HEK293 (cell line): ENCODE results near the gene SNAI1.

Experiments used
- CTCF ChIA-PET: fragments of 350-600 bp; formaldehyde crosslinking; extraction: SDS; loops from one replicate; lab custom pipeline; 2021; ENCODE audit warnings: antibody characterized with exemption; lab: Yijun Ruan, JAX
- POLR2A ChIA-PET: fragments of 300-600 bp; formaldehyde crosslinking; extraction: SDS; loops from one replicate; lab custom pipeline; 2020; ENCODE audit warnings: antibody characterized with exemption, inconsistent platforms; lab: Yijun Ruan, JAX
- H3K27ac ChIP-seq: fragments of 200-500 bp; sonication (Bioruptor generic); 2 replicates; pipeline ENCODE4 v1.5.1; 2014; ENCODE audit warnings: low read depth, low read length, control low read depth, inconsistent platforms; ENCODE audit errors: extremely low read depth
- H3K36me3 ChIP-seq, 2 experiments: fragments of 200-500 bp in 1 of 2; sonication (Bioruptor generic) in 1 of 2; 1 replicate in 1 of 2; 2 replicates in 1 of 2; pipeline ENCODE4 v1.5.1; 2014 to 2017; ENCODE audit warnings: inconsistent platforms in 2 of 2, low read length in 2 of 2; ENCODE audit not compliant: control insufficient read depth in 2 of 2, insufficient read depth in 1 of 2
- H3K4me1 ChIP-seq: fragments of 200-500 bp; sonication (Bioruptor generic); 2 replicates; pipeline ENCODE4 v1.5.1; 2014; ENCODE audit warnings: mild to moderate bottlenecking, low read length, inconsistent platforms; ENCODE audit not compliant: control insufficient read depth, insufficient read depth
- H3K4me3 ChIP-seq: 2 replicates; pipeline ENCODE4 v1.5.1; 2011; ENCODE audit warnings: low read depth, mild to moderate bottlenecking, control low read depth, low read length, moderate library complexity
- H3K9me3 ChIP-seq: fragments of 200-500 bp; sonication (Bioruptor generic); 2 replicates; pipeline ENCODE4 v1.5.1; 2014; ENCODE audit warnings: low read depth, low read length, inconsistent platforms; ENCODE audit not compliant: control insufficient read depth, insufficient read depth
- HOXC10 ChIP-seq: sonication (generic); formaldehyde crosslinking; IDR thresholded peaks from 2 replicates; pipeline ENCODE4 v1.8.1; 2023; ENCODE audit warnings: mild to moderate bottlenecking, missing genetic modification reagents
- KLF16 ChIP-seq: fragments of 450-650 bp; formaldehyde crosslinking; IDR thresholded peaks from 2 replicates; pipeline ENCODE4 v1.5.1; 2017; ENCODE audit warnings: missing biosample characterization, missing genetic modification characterization
- PRDM4 ChIP-seq: fragments of 450-650 bp; formaldehyde crosslinking; IDR thresholded peaks from 2 replicates; pipeline ENCODE4 v1.5.1; 2017; ENCODE audit warnings: missing biosample characterization, missing genetic modification characterization
- ZBTB1 ChIP-seq: fragments of 450-650 bp; formaldehyde crosslinking; IDR thresholded peaks from 2 replicates; pipeline ENCODE4 v1.5.1; 2016; ENCODE audit warnings: missing biosample characterization, missing genetic modification characterization
- ZBTB49 ChIP-seq: fragments of 450-650 bp; formaldehyde crosslinking; IDR thresholded peaks from 2 replicates; pipeline ENCODE4 v1.5.1; 2016; ENCODE audit warnings: missing biosample characterization, missing genetic modification characterization, low read depth
- ZNF133 ChIP-seq: fragments of 450-650 bp; formaldehyde crosslinking; IDR thresholded peaks from 2 replicates; pipeline ENCODE4 v1.5.1; 2016; ENCODE audit warnings: missing biosample characterization, missing genetic modification characterization
- ZNF24 ChIP-seq: fragments of 450-650 bp; formaldehyde crosslinking; IDR thresholded peaks from 2 replicates; pipeline ENCODE4 v1.5.1; 2016; ENCODE audit warnings: missing biosample characterization, missing genetic modification characterization
- ZNF341 ChIP-seq: fragments of 450-650 bp; formaldehyde crosslinking; IDR thresholded peaks from 2 replicates; pipeline ENCODE4; 2016; ENCODE audit warnings: low read depth, missing biosample characterization, missing genetic modification characterization
- ZNF433 ChIP-seq: fragments of 450-650 bp; formaldehyde crosslinking; IDR thresholded peaks from 2 replicates; pipeline ENCODE4 v1.5.1; 2016; ENCODE audit warnings: missing biosample characterization, missing genetic modification characterization, low read depth
- ZNF544 ChIP-seq: fragments of 450-650 bp; formaldehyde crosslinking; IDR thresholded peaks from 2 replicates; pipeline ENCODE4 v1.5.0; 2017; ENCODE audit warnings: missing biosample characterization, missing genetic modification characterization
- ZNF580 ChIP-seq: fragments of 450-650 bp; formaldehyde crosslinking; IDR thresholded peaks from 2 replicates; pipeline ENCODE4 v1.5.1; 2016; ENCODE audit warnings: missing biosample characterization, missing genetic modification characterization
- ZNF600 ChIP-seq: fragments of 450-650 bp; formaldehyde crosslinking; IDR thresholded peaks from 2 replicates; pipeline ENCODE4 v1.5.1; 2016; ENCODE audit warnings: missing biosample characterization, missing genetic modification characterization
- ZNF654 ChIP-seq: fragments of 450-650 bp; formaldehyde crosslinking; IDR thresholded peaks from 2 replicates; pipeline ENCODE4 v1.5.1; 2016; ENCODE audit warnings: low read depth, missing biosample characterization, missing genetic modification characterization
- ZNF792 ChIP-seq: fragments of 450-650 bp; formaldehyde crosslinking; IDR thresholded peaks from 2 replicates; pipeline ENCODE4 v1.5.1; 2016; ENCODE audit warnings: missing biosample characterization, missing genetic modification characterization
- ZXDB ChIP-seq: fragments of 450-650 bp; formaldehyde crosslinking; IDR thresholded peaks from 2 replicates; pipeline ENCODE4 v1.5.1; 2016; ENCODE audit warnings: missing biosample characterization, missing genetic modification characterization
- TF ChIP-seq, protein P1 (sequence below): sonication (generic); formaldehyde crosslinking; IDR thresholded peaks from 2 replicates; pipeline ENCODE4 v1.8.1; 2022; ENCODE audit warnings: mild to moderate bottlenecking, moderate library complexity, missing genetic modification reagents
- TF ChIP-seq, protein P2 (sequence below): fragments of 450-650 bp; formaldehyde crosslinking; IDR thresholded peaks from 2 replicates; pipeline ENCODE4 v1.5.1; 2016; ENCODE audit warnings: missing biosample characterization, missing genetic modification characterization

SNAI1 gene

DNA sequence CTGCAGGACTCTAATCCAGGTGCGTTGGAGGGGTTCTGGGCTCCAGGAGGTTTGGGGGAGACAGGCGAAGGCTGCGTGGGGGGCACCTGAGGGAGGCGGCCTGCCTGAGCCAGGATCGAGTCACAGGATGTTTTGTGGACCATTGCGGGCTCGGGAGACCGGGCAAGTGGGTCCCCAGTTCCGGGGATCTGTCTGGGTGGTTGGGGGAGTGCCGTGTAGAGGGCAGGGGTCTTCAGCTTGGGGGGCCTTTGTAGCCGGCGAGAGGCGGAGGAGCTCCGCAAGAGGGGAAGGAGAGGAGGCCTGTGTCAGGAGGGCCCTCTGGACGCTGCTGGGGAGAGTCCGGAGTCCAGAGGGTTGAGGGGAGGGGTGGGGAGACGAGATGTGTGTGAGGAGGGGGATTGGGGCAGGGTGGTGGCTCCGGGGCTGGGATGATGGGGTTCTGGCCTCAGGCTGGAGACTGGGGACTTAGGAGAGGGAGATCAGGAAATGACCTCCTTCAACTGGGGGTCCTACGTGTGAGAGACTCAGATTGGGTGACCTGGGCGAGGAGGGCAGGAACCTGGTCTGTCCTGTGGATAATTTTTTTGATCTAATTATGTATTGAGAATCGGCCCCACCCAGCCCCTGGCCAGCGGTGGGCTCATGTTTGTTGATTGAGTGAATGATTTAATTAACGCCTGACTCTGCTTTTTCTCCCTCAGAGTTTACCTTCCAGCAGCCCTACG, 505 bp downstream of the SNAI1 start (continued):
- TF ChIP-seq ZBTB49 (tag by site-specific recombination) (no peak), ZNF133 (tag by site-specific recombination) (no peak), ZBTB1 (tag by site-specific recombination) (0 out of 2 replicates have a peak, but pooled peaks have one; percentile 15)
- TF ChIP-seq, protein P1, sequence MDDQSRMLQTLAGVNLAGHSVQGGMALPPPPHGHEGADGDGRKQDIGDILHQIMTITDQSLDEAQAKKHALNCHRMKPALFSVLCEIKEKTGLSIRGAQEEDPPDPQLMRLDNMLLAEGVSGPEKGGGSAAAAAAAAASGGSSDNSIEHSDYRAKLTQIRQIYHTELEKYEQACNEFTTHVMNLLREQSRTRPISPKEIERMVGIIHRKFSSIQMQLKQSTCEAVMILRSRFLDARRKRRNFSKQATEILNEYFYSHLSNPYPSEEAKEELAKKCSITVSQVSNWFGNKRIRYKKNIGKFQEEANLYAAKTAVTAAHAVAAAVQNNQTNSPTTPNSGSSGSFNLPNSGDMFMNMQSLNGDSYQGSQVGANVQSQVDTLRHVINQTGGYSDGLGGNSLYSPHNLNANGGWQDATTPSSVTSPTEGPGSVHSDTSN (CRISPR knock-in tag) = 0 out of 2 replicates have a peak, but pooled peaks have one; percentile 60
- TF ChIP-seq, protein P2, sequence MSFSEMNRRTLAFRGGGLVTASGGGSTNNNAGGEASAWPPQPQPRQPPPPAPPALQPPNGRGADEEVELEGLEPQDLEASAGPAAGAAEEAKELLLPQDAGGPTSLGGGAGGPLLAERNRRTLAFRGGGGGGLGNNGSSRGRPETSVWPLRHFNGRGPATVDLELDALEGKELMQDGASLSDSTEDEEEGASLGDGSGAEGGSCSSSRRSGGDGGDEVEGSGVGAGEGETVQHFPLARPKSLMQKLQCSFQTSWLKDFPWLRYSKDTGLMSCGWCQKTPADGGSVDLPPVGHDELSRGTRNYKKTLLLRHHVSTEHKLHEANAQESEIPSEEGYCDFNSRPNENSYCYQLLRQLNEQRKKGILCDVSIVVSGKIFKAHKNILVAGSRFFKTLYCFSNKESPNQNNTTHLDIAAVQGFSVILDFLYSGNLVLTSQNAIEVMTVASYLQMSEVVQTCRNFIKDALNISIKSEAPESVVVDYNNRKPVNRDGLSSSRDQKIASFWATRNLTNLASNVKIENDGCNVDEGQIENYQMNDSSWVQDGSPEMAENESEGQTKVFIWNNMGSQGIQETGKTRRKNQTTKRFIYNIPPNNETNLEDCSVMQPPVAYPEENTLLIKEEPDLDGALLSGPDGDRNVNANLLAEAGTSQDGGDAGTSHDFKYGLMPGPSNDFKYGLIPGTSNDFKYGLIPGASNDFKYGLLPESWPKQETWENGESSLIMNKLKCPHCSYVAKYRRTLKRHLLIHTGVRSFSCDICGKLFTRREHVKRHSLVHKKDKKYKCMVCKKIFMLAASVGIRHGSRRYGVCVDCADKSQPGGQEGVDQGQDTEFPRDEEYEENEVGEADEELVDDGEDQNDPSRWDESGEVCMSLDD (tag by site-specific recombination) = peak; percentile 94

GRCh38 chr20:49983848-49984408, 1.1 kb downstream of the SNAI1 start:
- Histone ChIP-seq H3K27ac (no peak overlapping the region), H3K36me3 (peaks cover 0 to 36% of the 10 kb centered on the region in 2 experiments; a peak in 1 of 3 replicates), H3K9me3 (no peaks in the 10 kb centered on the region), H3K4me3 (no peak overlapping the region), H3K4me1 (peaks cover 2% of the 10 kb centered on the region; the same call in 1 of the 2 replicates)
- ChIA-PET CTCF (interaction anchor here (0.9 to 1.9 kb wide), 3 partner anchors 19 to 101 kb away, joined by 4 to 6 read pairs (median 5); no protein-coding TSS in a partner anchor), POLR2A (interaction anchor here (0.5 to 1.8 kb wide), 6 partner anchors 68 to 200 kb away, joined by 3 to 7 read pairs (median 3); no protein-coding TSS in a partner anchor)
- TF ChIP-seq ZNF654 (no peak), ZNF600 (0 out of 2 replicates have a peak, but pooled peaks have one; percentile 46), ZXDB (no peak)

GRCh38 chr20:49984426-49985153, 1.8 kb downstream of the SNAI1 start:
- ChIA-PET CTCF (interaction anchor here (0.9 to 1.9 kb wide), 3 partner anchors 20 to 101 kb away, joined by 4 to 6 read pairs (median 5); no protein-coding TSS in a partner anchor), POLR2A (interaction anchor here (0.6 to 1.8 kb wide), 4 partner anchors 85 to 200 kb away, joined by 3 to 7 read pairs (median 4); no protein-coding TSS in a partner anchor)
- peaks cover 0 to 36% of the 10 kb centered on the region in 2 experiments; a peak in 1 of 3 replicates for H3K36me3 ChIP-seq
- no peak overlapping the region for H3K27ac ChIP-seq
- TF ChIP-seq ZNF580 = no peak
- TF ChIP-seq KLF16 (tag by site-specific recombination) = no peak
- no peak for TF ChIP-seq ZNF341
- no peak for TF ChIP-seq ZNF792 (tag by site-specific recombination)
- no peak for TF ChIP-seq HOXC10 (CRISPR knock-in tag)
- TF ChIP-seq ZNF544 (tag by site-specific recombination) = no peak
- no peak for TF ChIP-seq PRDM4 (tag by site-specific recombination)
- no peak for TF ChIP-seq ZNF433 (tag by site-specific recombination)
- TF ChIP-seq ZNF24 = no peak
- no peaks in the 10 kb centered on the region for H3K9me3 ChIP-seq
- no peak overlapping the region for H3K4me3 ChIP-seq
- peaks cover 2% of the 10 kb centered on the region; the same call in 1 of the 2 replicates for H3K4me1 ChIP-seq
